Activated T-cell treated with anti-CD3 and anti-CD28 coated beads, Interleukin-2, amount 50 U/mL, for 1 hour (primary cell): ENCODE data around the gene DLAT.
A peak's percentile ranks its signal among the peaks of the same experiment; 100 is the strongest.
"Not testable (repeated sequence)": the region's sequence is repeated elsewhere in the genome, so short reads cannot be mapped to it uniquely, and the experiment has no call there.

ENCODE experiments used
- DNase-seq: peaks from one replicate; pipeline ENCODE4 v3.0.0-alpha.2; 2020

The DLAT gene

DNA sequence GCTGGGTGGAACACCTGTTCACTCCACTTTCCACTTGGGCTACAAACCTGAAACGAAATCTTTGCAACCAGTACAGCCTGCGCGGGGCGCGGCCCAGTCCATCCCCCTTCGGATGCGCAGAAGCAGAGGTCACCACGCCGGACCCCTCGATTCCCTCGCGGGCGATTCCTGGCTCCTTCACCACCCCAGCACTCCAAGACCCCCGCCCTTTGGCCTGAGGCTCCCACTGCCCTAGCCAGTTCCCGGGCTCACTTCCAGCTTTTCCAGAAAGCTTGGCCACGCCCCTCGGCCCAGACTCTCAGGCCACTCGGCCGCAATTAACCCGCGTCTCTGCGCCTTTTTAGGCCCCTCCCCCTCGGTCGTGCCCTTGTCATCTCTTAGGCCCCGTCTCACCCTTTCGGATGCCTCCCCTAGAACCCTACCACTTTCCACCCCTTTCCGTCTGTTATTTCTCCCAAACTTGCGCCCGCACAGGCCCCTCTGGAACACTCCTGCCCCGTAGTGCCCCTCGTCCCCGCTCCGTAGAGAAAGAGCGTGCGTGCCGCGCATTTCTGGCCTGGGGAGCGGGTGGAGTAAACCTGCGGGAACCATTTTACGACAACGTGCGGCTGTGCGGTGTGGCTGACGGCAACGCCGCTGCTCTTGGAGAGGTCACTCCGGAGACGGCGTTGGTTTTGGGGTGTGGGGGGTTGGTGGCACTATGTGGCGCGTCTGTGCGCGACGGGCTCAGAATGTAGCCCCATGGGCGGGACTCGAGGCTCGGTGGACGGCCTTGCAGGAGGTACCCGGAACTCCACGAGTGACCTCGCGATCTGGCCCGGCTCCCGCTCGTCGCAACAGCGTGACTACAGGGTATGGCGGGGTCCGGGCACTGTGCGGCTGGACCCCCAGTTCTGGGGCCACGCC, at the start of gene DLAT:
TSS of gene DLAT (plus strand) at position 636 of the 906 bp plus-strand sequence. CDS start at position 701, 65 bp downstream.
- peak; percentile 81 for DNase-seq

DNA sequence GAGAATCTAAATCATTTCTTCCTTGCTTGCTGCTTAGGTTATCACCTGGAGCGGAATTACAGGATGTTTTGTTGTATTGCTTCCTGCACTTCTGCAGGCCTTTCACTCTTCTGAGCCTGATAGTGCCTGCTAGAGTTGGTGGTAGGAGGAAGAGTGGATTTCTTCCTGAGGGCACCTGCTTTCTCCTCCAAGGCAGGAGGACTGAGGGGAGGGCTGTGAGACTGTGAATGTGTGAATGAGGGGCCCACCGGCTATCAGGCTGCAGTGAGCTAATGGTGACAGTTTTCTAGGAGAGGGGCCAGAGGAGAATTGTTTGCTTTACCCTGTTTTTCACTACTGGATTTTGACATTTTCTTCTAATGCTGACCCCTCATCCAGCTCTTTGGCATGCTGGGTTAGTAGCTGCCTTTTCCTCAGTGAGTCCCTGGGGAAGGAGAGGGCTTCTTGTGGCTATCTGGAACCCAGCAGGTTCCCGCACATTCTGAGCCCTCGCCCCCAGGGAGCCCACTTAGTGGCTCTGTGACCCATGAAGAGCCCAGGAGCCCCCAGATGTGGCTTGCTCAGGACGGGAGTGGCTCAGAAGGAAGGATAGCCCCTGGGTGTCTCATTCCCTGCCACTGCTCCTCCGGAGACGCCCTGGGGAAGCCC, 49.0 kb upstream of the DLAT start:
- no peak for DNase-seq

DNA sequence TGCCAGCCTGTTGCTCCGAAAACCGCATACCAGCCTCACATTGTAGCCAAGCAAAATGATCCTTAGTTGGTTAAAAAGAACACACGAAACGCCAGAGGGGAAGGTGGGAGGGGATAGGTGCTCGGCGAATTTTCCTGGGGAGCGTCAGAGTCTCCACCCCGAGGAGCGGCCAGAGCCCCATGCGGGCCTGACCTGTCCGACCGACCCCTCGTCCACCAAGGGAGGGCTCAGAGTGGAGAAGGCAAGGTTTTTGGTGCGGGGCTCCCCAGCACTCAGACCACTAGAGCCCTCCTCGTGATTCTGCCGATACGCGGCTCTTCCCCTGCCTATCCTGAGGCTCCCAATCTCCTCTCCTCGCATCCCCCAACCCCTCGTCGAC, 48.5 kb upstream of the DLAT start:
- no peak for DNase-seq

DNA sequence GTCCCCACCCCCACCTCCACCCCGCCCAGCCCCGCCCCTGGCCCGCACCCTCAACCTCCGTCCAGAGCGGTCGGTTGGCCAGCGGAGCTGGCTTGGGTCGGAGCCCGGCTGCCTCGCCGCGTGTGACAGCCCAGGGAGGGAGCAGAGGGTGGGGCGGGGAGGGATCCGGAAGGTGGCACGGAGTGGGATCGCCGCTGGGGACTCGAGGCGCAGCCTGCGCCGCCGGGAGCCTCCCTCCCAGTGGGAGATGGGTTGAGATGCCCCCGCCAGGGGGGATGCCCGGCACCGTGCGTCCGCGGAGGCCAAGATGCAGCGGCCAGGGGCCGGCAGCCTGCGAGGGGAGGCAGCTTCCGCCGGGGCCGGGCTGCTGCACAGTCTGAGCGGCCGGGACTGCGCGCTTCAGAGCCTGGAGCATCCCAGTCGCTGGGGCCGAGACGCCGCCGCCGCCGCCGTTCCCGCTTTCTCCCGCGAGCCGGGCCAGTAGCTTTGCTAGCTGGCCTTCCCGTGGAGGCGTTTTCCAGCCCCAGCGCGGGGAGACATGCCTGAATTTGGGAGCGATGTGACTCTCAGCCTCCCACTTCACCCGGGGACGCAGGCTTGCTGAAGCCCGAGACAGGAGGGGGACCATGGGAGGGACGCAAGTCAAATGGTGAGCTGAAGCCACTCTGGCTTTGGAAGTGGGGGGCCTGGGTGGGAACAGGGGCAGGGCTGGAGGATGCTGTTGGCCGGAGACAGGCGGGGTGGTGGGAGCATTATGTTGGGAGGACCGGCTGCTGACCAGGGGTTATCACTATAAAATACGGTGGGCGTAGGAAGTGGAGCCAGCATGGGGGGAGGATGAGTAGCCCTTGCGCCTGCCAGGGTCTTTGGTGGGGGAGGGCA, 47.8 kb upstream of the DLAT start:
- peak; percentile 36 for DNase-seq

DNA sequence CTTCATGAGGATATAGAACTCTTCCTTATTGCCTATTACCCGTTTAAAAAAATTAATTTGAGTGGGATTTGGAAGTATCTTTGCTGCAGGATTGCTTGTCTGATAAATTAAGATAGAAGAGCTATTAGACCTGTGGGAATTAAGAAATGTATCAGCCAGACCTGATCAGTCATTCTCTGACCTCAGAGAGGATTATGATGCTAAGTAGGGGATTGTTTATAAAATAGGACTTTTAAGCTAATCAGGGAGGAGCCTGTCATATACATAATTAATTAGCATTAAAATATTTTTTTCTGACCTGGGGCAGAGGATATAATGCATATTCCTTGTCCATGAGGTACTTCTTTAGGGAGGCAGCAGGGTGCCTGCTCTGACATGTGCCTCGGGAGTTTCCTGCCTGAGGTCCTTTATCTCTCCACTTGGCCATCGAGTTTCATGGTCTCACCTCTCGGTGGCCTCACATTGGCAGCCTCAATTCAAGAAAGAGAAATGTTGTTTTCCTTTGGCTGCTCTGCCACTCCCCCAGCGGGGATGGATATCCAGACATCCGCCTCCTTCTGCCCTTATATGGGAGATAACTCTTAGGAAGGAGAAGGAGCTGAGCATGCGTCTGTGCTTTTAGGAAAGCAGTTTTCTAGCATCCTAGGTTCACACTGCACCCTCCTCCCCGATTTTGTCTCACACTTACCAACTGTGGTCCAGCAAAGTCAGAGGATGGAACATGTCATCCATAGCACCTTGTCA, 47.0 kb upstream of the DLAT start:
- no peak for DNase-seq

DNA sequence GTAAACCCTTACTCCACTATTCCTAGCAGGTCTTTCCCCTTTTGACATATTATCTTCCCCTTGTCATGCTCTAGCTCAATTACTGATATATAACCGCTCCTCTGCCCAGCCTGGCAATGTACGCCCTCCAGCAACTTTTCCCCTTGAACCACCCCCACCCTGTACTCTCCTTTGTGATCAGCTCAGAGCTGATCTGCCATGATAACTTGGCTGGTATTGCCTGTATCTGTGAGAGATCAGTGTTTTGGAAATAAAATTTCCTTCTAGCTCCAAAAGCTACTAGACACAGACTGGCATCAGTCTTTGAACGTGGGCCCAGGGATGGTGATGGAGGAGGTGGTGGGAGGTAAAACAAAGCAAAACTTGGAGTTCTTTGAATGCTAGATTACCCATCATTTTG, 45.1 kb upstream of the DLAT start:
- DNase-seq: no peak

DNA sequence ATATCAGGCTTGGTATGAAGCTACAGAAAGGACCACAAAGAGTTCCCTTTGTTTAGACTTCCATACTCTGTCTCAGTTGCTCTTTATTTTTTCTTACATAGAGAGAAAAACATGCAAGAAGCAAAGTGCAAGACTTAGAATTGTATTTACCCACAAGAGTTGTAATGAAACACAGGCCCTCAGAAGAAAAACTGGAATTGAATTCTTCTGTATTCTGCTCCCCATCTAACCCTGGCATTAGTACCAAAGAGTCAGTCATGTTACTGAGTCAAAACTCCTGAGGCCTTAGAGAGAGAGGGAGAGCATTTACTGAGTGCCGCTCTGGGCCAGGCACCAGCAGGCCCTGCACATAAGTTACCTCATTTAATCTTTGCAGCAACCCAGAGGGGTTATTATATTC, 43.9 kb upstream of the DLAT start:
- DNase-seq: no peak

DNA sequence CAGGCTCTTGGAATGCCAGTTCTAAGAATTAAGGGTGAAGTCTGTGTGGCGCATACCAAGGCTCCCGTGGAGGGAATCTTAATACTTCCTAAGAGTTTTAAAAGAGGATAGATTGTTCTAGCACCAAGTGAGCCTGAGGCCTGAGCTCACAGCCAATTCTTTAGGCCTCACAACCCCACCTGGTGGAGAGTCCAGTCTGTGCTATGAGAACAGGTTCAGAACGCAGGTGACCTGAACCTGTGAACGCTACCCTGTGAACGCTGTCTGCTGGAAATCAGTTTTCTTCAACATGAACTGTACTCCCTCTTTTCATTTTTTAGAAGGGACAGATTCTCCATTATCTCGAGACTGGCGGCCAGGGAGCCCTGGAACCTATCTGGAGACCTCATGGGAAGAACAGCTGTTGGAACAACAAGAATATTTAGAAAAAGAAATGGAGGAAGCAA, 43.2 kb upstream of the DLAT start:
- peak; percentile 45 for DNase-seq

DNA sequence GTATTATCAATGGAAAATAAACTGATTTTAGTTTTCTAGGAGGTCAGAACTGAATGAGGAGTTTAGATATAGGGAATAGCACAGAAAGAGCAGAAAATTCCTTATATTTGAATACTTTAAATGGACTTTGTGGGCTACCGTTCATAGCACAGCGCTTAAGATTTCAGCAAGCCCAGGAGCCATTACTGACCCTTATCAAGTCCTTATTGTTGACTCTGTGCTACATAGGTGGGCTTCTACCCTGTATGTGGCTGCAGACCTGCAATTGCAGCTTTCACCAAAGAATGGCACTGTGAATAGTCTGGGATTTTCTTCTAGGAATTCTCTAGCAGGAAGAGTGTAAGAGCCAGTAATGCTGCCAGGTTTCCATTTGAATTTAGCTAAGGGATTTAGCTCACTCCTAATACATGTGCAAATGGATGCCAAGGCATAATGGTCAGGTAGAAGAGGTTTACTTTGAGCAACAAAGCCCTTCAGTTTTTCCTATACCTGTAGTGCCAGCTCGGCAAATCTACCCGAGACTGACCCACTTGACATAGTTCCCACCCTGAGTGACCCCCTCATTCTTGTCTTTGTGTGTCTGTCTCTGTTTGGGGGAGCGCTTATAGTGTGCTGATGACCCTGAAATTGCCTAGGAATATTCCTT, 42.5 kb upstream of the DLAT start:
- no peak for DNase-seq

DNA sequence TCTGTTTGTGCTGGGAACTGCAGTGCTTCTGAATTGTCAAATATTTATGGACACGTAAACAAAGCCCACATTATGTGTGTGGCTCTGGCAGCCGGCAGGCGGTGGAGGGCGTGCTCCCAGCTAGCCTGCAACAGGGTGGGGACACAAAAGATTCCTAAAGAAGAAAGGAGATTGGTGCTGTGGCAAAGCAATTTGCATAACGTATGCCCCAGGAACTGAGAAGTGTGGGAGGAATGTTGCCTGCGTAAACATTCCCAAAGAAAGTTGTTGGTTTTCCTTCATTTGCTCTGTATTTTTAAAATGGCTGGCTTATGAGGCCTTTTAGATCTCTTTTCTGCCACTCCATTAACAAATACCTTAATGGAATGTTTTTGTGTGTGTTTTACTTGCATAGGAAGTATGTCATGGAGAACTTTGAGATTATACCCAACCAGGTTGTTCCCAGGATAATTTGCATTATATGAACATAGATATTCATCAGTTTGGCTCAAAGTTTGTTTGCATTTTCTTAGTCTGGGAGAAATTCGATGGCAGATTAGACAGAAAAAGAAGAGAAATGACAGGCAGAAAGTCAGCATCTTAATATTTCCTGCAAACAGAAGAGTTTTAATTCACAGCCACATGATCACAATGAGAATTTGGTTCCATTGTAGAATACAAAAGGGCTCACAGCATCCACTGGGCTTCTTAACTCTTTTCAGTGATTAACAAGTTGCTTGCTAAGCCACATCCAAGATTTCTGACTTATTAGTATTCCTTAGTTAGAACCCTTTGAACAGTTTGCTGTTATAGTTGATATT, 41.8 kb upstream of the DLAT start:
- DNase-seq: no peak

DNA sequence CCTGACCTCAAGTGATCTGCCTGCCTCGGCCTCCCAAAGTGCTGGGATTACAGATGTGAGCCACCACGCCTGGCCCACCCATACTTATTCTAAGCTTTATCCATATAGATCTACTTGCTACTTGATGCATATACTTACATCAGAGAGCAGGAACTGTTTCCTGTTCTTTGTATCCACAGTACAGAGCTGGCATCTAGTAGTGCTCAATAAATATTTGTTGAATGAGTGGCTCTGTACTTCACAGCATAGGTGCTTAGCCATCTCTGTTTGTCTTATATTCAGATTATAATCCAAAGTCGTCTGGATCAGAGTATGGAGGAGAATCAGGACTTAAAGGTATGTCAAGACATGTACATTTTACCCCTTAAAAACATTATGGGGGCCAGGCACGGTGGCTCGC, 38.6 kb upstream of the DLAT start:
- DNase-seq: no peak

DNA sequence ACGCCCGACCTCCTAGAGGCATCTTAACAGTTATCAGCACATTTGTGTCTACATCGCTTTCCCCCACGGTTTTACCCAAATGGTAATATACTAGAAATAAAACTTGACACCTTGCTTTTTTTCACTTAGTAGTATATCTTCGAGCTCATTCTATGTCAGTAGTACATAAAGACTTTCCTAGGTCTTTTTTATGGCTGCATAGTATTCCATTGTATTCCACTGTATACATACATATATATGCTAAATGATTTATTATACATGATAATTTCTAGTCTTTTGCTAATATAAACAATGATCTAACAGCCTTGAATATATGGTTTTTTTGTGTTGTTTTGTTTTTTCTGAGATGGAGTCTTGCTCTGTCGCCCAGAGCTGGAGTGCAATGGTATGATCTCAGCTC, 34.8 kb upstream of the DLAT start:
- DNase-seq: no peak

DNA sequence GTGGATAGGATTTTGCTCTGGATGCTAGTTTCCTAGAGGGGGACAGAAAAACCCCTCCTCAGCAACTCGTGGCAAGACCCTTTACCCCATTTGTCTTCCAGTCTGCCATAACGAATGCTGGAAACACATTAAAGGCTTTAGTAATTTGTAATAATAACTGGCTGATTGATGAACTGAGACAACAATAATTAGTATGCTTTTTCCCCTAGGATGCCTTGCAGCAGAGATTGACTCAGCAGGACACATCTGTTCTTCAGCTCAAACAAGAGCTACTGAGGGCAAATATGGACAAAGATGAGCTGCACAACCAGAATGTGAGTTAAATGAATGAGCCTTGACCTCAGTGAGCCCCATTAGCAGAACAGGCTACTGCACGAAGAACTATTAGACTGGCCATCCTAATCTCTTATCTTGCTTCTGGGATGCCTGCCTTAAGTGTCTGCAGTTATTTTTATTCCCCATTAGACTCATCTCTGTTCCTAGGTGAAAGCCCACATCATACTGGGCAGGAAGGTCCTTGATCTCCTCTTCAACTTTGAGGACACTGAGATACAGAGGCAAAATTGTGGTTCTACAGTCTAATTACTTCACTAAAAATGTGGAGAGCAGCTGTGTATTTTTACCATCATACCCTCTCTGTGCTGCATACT, 32.9 kb upstream of the DLAT start:
- no peak for DNase-seq

DNA sequence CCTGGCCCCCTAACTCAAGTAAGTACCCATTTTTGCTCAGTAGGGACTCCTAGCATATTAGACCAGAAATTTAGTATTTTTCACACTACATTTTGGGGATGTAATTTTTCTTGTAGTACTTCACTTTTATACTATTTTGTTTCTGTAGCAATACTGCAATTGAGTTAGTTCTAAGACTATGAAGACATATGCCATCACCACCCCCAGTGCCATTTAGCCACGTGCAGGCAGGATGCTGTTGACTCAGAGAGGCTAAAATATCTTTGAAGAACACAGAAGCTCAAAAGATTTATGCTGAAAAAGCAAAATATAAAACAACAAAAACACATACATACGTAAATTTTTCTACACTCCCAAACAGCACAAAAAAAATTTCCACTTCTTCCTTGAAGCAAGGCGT, 29.1 kb upstream of the DLAT start:
- DNase-seq: no peak

DNA sequence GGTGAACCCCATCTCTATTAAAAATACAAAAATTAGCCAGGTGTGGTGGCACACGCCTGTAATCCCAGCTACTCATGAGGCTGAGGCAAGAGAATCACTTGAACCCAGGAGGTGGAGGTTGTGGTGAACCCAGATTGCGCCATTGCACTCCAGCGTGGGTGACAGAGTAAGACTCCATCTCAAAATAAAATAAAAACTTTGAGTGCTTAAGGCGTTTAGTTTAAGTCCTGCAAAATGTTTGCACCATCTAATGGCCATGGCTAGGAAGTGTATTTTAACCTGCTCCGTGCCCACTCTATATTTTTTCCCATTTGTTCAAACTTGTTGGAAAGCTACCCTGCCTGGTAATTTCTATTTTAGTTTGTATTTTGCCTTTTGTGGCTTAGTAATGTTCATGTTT, 28.5 kb upstream of the DLAT start:
- not testable (repeated sequence) for DNase-seq

DNA sequence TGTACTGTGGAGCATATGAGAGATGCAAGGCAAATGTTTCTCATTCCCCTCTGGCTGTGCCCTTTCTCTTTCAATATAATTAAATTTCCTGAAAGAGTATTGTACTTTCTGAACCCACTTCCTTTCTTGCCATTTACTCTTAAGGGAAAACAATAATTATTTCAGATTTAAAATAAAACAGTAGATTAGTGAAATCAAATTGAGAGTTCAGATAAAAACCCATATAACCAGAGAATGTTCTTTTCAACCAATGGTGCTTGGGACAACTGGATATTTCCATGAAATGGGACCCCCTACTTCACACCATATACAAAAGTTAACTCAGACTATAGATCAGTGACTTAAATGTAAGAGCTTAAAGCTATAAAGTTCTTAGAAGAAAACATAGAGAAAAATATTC, 26.1 kb upstream of the DLAT start:
- no peak for DNase-seq

DNA sequence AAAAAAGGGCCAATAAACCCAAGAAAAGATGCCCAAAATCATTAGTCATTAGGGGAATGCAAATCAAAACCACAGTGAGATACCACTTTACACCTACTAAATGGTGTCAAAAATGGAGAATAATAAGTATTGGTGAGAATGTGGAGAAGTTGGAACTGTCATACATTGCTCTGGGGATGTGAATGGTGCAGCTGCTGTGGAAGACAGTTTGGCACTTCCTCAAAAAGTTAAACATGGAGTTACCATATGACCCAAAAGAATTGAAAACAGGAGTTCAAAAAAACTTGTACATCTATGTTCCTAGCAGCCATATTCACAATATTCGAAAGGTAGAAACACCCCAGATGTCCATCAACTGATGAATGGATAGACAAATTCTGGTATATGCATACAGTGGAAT, 24.5 kb upstream of the DLAT start:
- DNase-seq: no peak

DNA sequence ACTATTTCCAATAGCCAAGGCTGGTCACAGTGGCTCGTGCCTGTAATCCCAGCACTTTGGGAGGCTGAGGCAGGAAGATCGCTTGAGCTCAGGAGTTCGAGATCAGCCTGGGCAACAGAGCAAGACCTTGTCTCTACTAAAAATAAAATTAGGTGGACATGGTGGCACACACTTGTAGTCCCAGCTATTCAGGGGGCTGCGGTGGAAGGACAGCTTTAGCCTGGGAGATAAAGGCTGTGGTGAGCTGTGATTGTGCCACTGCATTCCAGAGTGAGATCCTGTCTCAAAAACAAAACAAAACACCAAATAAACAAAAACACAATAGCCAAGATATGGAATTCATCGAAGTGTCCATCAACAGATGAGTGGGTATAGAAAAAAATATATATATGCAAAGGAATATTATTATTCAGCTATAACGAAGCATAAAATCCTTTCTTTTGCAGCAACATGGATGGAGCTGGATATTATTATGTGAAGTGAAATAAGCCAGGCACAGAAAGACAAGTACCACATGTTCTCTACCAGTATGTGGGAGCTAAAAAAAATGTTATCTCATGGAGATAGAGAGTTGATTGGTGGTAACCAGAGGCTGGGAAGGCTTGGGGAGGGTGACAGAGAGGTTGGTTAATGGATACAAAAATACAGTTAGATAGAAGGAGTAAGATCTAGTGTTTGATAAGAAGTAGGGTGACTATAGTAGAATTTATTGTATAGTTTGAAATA, 22.6 kb upstream of the DLAT start:
- no peak for DNase-seq

DNA sequence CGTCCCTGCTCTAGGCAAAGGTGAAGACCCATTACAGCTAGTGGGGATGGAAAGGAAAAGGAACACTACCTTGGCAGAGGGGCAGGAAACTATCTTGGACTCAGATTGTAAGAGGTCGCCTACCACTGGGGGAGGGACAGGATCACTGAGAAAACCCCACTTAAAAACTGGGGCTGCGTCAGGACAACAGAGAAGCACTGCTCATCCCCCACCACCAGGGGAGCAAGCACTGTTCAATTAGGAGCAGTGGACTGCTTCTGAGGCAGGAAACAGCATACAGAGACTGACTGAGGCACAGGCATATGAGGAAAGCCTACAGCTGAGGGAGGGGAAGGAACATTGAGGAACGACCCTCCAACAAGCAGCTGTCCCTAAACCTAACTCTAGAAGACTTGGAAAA, 20.8 kb upstream of the DLAT start:
- no peak for DNase-seq
